Cardiac septum (tissue), 1 donor: Measurements from ENCODE around the gene TSPAN15. TPM values are rescaled to one million over a fixed set of nuclear protein-coding genes. Genes with fewer than 3 reads are reported as not detected.

Experiments
- DNase-seq: peaks from one replicate; pipeline ENCODE4 v3.0.0-alpha.2; 2020; ENCODE audit warnings: low spot score
- intact Hi-C: fragments of 100-400 bp; cut with DNase I; formaldehyde crosslinking; loops from one replicate; pipeline ENCODE4 v1.14.0; 2022
- total RNA-seq: library from RNA; stranded (reverse); fragmentation: NEBNext Ultra II Directional; extraction: Animal tissue kit (Norgen Biotek cat#: 25700); gene quantifications from one replicate; pipeline ENCODE4 v1.2.1, GENCODE V29; 2021
- donor health status: DM: no; HTN: no; CAD: no.

TSPAN15 gene
- total RNA-seq, 1 donor from 2014 or later, result 6.9 TPM

DNA sequence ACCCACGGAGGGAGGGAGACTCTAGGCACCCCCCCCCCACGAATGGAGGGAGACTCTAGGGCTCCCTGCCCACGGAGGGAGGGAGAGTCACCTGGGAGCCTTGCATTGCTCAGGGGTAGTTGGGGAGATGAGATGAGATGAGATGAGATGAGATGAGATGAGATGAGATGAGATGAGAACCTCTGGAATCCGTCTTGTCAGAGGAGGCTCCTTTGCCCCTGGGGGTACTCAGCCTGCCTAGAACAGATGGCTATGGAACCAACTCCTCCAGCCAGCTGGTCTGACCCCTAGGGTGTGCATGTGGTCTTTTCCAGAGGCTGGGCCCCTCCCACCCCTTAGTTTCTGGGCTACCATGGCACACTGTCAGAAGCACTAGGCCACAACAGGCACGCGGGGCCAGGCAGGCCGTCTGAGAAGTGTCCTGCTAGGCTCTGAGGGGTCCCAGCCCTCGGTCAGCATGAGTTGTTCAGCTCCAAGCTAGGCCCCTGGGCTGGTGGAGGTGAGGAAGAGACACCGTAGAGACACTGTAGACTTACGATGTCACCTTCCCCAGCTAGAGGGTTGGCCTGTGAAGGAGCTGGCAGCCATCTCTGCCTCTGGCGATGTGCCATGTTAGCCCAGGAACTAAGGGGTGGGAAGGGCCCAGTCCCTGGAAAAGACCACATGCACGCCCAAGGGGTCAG, 8.8 kb downstream of the TSPAN15 start:
- no peak for DNase-seq
- intact Hi-C loops, result no loop called here

DNA sequence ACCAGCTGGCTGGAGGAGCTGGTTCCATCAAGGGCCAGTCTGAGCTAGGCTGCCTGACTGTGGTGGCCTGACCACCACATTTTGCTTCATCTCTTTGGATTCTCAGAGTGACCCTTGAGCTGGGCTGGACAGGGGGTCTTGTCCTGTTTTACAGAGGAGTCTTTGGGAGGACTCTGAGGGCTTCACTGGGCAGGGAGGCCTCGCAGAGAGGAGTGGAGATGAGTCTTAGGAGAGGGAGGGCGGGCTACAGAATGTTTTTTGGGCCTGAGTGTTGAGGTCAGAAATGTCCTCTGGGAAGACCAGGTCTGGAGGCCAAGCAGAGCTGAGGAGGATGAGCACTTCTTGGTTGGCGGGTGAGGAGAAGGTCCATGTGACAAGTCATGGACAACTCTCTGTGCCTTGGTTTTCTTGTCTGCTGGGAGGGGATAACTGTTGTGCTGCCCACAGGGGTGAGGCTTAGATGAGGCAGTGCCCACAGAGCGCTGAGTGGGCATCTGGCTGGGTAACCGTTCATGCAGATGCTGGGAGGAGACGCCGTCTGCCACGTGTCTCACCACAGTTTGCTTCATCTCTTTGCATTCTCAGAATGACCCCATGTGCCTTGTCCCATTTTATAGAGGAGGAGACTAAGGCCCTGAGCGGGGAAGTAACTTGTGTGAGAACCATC, 9.4 kb downstream of the TSPAN15 start:
- no peak for DNase-seq
- intact Hi-C loops, result no loop called here

DNA sequence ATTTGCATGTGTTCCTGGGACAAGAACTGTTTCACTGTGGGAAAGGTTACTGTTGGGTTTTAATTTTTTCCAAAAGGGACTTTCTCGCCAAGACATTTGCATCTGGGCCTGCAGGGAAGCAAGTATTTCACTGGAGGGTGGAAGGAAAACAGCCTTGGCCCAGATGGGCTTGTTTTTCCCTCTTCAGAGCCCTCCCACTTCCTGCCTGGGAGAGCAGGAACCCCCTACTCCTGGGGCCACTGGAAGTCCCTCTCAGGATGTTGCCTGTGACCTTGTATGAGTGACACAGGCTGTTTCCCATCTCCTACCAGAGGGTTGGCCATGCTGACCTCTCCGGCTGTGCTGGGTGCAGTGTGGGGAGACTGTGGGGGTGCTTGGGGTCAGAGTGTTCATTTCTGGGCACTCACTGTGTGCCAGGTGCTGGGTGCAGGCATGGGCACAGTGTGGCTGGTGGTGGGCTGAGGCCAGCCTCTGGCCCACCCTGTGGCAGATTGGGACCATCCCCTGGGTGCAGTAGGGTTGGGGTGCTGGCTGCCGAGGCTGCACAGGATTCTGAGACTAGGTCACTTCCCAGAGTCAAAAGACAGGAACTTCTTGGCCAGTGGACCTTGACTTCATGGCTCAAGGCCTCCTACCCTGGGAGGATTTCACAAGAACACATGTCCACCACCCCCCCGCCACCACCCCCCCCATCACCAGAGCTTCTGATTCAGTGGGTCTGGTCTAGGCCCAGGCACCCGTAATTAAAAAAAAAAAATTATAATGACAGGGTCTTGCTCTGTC, 10.2 kb downstream of the TSPAN15 start:
- no peak for DNase-seq
- intact Hi-C loops, result no loop called here

DNA sequence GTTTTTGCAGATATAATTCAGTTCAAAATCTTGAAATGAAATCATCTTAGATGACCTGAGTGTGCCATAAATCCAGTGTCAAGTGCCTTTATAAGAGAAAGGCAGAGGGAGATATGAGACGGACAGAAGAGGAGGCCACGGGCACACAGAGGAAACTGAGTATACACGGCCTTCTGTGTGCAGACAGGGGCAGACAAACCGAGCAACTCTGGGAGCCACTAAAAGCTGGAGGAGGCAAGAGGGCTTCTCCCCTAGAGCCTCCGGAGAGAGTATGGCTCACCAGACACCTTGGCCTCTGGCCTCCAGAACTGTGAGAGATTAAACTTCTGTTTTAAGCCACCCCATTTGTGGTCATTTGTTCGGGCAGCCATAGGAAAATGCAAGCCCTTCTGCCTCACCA, 12.6 kb downstream of the TSPAN15 start:
- intact Hi-C loops, result no loop called here
- peak; percentile 57 for DNase-seq

DNA sequence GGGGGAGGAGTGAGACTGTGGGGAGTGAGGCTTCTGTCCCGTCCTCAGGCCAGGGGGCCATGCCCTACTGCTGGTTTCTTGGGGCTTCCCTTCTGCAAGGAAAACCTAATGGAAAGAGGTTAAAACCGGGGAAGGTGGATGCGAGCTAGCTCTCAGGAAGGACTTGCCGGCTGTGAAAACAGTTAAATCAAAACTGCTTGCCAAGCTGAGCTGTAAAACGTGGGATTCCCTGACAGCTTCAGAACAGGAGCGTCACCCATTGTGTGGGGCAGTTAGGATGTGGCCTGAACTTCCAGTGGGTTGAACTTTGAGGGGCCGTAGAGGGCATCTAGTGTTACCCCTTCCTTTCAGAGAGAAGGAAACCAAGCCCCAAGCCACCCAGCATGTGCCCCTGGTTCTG, 13.1 kb downstream of the TSPAN15 start:
- no peak for DNase-seq
- intact Hi-C loops, result no loop called here

DNA sequence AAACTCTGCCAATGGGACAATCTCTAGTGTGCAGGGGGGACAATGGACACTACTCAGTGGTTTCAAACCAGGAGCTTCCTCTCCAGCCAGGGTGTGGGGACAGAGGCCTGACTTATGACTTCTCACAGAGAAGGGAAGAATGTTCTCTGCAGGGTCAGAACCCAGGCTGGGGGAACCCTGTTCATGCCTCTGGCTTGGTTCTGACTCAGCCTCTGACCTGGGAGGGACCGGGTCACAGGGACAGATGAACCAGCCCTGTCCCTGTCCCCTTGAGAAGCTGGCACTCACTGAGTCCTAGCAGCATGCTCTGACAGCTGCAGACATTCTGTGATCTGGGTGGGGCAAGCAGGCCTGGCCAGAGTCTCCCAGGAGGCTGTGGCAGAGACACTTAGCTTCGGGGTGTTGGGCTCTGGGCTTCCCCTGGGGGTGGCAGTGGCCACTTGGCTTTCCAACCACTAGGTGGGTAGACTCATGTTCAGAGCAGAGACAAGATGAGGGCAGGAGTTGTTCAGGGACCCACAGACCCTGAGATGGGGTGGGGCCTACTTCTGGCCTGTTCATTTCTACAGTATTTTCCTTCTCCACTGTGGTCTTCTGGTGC, 13.6 kb downstream of the TSPAN15 start:
- peak; percentile 71 for DNase-seq
- intact Hi-C loops, result no loop called here

DNA sequence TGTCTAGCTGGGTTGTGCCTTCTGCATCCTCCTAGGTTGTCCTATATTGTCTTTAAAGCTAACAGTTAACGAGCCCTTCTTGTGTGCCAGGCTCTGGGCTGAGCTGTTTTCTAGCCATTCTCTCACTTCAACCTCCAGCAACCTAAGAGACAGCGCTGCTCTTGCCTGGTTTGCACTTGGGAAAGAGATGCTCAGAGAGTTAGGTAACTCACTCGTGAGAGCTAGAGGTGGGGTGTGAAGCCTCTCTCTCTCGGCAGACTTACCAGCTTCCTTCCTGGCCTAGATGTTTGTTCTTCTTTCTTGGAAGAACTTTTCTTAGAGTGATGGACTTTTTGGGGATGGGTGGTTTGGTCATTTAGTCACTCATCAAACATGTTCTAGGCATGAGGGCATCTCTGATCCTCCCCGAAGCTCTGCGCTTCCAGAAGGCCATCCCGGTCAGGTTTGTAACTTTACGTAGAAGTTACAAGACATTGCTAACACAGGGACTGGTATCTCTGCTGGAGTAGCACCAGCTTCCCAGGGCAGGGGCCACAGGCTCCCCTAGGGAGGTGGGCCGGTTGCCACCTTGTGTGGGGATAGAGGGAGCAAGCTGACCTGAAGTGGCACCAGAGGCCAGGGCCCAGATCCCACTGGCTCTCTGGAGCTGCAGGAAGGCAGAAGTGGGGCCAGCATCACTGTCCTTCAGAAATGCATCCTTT, 14.3 kb downstream of the TSPAN15 start:
- intact Hi-C loops, result no loop called here
- peak; percentile 65 for DNase-seq

DNA sequence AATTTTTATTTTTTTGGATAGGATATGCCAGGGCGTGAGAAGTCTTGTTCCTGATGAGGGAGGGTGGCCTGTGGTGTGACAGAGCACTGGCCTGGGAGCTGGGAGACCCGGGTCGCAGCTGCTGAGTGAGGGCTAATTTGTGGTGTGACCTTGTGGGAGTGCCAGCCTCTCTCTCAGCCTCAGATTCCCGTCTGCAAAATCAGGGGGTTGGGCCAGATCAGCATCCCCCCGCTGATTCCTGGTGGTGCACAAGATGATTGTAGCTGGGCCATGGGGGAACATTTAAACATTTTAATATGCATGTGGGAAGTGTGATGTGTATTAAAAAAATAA, 14.9 kb downstream of the TSPAN15 start:
- intact Hi-C loops, result no loop called here

DNA sequence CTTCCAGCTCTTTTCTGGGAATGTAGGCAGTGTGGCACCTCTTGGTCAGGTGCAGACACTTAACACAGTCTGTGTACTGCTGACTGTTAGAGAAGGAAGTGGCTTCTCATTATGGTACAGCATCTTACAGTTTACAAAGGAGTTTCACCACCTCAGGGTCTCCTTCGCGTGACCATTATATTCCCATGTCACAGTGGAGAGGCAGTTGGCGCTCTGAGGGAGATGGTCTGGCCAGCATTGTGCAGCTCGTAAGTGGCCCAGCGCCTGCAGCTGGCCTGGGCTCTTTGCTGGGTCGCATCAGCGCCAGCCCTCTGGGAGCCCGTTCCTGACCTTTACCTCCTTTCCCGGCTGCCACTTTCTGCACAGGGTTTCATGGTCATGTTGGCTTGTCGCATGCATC, 15.4 kb downstream of the TSPAN15 start:
- intact Hi-C loops, result no loop called here
- peak; percentile 55 for DNase-seq

More for the DNA sequence above, 14.9 kb downstream of the TSPAN15 start:
- peak; percentile 26 for DNase-seq

DNA sequence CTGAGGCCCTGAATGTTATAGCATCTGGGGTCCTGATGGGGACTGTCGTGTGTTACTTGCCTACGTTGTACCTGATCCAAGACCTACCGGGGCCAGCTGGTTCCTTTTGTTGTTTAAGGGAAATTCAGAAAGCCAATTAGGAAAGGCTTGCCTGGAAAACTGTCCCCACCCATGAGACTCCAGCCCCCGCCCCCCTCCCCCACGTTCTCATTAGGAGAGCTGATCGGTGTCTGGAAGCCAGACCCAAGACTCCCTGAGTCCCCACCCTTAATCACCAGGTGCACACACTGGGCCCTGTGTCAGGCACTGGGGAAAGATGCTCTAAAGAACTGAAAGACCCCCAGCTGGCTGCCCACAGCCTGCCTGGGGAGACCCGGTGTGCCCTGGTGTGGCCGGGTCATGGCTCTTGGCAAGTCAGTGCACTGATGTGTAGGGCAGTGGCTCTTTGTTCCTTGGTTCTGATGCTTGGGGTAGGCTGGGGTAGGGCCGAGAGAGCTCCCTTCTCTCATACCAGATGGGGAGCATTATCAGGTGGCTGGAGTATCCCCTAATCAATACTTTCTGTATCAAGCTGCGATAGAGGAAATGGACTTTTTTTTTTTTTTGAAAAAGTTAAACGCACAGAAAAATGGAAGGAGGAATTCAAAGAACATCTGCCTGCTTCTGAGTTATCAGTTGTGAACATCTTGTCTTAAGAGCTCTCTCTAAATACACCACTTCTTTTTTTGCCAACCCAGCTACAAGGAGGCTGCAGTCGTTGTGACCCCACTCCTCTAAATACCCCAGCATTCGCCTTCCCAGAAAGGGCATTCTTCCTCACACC, 16.9 kb downstream of the TSPAN15 start:
- intact Hi-C loops, result no loop called here
- DNase-seq, result peak; percentile 38

DNA sequence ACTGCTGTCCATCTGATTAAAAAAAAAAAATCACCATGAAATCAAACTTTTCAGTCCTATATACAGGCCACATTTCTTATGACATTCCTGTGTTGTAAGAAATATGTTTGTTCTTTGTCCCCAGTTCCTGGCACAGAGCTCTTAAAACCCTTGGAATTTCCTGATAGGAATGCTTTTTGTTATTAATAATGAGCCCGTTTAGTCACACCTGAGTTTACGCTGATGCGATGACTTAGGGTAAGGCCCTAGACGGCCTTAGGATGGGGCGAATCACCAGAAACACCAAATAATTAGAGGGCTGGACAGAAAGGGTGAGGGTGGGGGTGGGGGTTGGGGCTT, 17.5 kb downstream of the TSPAN15 start:
- intact Hi-C loops, result no loop called here
- no peak for DNase-seq

DNA sequence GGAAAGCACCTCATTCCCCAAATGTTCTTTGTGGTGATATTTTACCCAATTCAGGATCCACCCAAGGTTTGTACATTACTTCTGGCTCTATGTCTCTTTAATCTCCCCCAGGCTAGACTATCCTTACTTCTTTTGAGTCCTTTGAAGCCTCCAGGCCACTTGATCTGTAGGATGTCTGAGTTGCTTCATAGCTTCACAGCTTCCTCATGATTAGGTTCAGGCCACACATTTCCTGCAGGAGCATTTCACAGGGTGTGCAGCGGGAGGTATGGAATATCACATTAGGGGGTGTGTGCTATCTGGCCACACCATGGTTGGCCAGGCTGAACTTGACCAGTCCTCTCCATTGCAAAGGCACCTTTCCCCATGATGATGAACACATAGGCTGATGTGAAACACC, 18.7 kb downstream of the TSPAN15 start:
- DNase-seq, result no peak
- intact Hi-C loops, result no loop called here

DNA sequence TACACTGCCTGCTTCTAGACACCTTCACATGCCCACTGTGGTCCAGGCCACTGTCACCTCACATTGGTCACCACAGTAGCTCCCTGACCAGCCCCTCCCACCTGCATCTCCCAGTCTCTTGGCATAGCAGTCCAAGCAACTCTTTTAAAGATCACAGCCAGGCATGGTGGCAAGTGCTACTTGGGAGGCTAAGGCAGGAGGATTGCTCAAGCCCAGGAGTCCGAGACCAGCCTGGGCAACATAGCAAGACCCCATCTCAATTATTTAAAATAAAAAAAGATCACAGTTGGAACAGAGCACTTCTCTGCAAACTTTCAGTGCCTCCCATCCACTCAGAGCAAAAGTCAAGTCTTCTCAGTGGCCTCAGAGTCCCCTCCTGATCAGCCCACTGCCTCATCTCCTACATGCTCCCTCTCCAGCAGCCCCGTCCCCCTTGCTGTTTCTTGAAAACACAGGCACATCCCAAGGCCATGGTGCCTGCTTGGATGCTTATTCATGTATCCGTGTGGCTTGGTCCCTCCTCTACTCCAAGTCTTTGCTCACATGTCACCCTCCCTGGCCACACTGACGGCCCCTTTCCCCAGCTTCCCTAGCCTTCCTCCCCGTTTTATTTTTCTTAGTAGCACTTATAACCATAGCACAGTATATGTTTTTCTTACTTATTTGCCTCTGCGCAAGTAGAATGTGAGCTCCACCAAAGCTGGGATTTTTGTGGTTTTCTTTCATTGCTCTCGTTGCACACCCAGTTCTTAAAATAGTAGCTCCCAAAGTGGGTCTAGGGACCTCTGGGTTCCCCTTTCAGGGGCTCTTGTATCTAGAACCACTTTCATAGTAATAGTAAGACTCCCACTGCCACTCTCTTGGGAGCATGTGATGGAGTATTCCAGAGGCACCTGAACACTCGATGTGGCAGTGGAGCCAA, 19.5 kb downstream of the TSPAN15 start:
- intact Hi-C loops, result no loop called here

DNA sequence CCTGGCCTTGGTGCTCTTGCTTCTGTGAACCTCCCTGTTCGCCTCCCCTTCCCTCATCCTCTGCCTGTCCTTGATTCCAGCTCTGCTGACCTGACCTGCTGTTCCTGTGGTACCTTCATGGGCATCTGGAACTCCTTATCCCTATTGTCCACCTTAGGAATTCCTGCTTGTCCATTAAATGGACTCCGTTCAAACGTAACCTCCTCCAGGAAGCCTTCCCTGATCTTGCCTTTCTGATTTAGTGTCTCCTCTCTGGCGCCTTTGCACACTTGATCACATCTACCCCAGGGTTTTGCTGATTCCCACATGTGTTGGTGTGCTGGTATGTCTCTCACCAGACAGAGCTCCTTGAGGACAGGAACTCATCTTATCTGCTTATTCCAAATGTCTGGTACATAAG, 20.9 kb downstream of the TSPAN15 start:
- no peak for DNase-seq
- intact Hi-C loops, result no loop called here

More for the DNA sequence above, 19.5 kb downstream of the TSPAN15 start:
- no peak for DNase-seq

DNA sequence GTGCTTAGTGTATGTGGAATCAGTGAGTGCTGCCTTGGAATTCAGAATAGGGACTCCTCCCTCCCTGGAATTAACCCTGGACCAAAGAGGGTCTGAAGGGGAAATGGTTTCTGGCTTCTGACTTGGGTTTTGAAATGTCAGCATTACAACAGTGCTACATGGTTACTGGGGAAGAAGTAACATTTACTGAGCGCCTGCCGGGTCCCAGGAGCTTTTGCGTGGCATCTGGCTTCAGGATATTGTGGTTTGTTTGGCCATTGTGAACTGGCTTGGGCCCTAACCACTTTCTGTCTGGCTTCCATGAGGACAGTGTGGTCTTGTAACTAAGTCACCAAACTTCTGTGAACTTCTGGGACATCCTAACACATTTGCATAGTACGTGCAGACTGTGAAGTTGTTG, 21.3 kb downstream of the TSPAN15 start:
- intact Hi-C loops, result no loop called here
- no peak for DNase-seq

DNA sequence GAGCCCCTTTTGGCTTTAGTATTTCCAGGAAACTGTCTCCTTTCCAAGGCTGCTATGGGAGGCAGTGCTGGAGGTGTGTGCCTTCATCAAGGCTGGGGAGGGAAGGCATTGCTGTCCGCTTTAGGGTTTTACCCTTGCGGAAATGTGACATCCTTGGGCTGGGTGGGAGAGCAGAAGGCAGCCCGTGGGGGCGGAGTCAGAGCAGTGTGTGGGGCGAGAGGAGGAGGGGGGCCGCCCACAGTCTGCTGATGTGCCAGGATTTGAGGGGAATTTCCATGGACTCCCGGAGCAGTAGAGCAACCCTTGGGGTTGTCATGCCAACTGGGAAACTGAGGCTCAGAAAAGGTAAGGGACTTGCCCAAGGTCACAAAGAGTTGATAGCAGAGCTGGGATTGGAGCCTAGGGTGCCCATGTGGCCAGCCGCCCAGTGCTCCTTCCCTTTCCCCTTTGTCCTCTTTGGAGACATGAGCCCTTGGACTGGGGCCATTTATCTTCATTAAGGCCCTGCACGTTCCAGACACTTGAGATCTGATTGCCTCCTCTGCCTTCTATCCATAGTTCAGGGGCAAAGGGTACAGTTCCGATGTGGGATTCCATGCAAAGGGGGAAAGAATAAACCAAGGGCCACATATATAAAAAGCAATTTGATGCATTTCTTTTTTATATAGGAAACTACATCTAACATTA, 22.2 kb downstream of the TSPAN15 start:
- DNase-seq, result no peak
- intact Hi-C loops, result no loop called here

DNA sequence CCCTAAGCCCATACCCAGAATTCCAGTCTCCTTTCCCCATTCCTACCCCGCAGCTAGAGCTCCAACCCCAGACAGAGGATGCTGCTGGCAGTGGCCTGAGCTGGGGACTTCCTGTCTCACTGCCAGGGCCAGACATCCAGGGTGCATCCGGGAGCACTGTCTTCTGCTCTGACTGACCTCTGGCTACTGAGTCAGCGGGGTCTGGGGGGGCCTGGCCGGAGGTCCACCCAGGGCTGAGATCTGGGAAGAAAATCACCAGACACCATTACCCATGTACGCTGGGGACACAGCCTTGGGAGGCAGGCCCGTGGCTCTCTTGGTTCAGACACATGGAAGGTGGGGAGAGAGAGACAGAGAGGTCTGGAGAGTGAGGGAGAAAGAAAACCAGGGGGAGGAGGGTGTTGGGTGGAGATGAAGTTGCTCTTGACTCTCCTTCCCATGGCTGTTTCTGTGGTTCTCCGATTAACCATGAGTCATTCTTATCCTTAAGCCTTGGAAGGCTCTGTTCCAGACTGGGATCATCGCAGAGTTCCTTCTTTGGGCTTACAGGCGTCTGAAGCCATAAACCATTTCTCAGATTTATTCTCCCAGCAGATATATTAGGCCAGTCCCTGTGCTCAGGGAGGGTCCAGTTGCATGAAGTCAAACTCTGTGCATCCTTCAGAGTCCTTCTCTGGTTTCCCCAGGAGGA, 23.6 kb downstream of the TSPAN15 start:
- intact Hi-C loops, result no loop called here
- no peak for DNase-seq
